ENCODE data around the gene TRAF2.

The TRAF2 gene

DNA sequence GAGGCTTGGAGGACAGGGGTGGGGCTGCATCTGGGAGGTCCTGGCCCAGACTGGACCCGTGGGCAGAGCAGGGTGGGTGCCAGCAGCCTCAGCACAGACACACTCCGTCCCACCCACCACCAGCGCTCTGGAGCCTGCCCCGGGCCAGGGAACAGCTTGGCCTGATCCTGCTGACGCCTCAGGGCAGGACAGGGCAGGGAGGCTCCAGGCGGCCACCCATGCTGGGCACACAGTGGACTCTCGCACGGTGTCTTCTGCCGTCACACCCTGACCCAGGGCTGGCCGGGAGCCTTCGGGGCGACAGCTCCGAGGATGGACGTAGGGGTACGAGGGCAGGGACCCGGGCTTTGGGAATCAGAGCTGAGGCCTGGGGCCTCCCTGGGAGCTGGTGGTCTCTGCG, 82.8 kb downstream of the TRAF2 start (continued):
- TF ChIP-seq, protein P1, sequence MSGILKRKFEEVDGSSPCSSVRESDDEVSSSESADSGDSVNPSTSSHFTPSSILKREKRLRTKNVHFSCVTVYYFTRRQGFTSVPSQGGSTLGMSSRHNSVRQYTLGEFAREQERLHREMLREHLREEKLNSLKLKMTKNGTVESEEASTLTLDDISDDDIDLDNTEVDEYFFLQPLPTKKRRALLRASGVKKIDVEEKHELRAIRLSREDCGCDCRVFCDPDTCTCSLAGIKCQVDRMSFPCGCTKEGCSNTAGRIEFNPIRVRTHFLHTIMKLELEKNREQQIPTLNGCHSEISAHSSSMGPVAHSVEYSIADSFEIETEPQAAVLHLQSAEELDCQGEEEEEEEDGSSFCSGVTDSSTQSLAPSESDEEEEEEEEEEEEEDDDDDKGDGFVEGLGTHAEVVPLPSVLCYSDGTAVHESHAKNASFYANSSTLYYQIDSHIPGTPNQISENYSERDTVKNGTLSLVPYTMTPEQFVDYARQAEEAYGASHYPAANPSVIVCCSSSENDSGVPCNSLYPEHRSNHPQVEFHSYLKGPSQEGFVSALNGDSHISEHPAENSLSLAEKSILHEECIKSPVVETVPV (CRISPR knock-in tag; IDR thresholded peaks at IDR 0.05) = no peak

DNA sequence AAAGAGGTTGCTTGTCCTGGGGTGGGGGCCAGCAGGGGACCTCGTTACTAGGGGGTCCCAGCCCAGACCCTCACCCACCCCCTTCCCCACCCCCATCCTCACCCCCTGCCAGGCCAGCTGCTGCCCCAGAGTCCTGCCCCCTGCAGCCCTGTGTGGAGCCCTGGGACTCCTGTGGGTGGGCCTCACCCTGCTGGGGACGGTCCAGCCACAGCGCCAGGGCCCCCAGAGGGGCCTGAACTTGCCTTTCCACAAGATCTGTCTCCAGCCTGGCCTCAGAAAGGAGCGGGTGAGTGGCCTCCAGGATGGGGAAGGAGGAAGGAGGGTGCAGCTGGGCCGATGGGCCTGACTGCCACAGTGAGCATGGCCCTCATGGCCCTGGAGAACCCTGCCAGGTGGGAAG, 83.5 kb downstream of the TRAF2 start:
- ATAC-seq = no peak
- TF ChIP-seq ESRRG (CRISPR knock-in tag; IDR thresholded peaks at IDR 0.05) = no peak
- TF ChIP-seq ZC3H10 (CRISPR knock-in tag; IDR thresholded peaks at IDR 0.05) = no peak
- TF ChIP-seq GLIS3 (CRISPR knock-in tag; IDR thresholded peaks at IDR 0.05) = no peak
- TF ChIP-seq, protein P2, sequence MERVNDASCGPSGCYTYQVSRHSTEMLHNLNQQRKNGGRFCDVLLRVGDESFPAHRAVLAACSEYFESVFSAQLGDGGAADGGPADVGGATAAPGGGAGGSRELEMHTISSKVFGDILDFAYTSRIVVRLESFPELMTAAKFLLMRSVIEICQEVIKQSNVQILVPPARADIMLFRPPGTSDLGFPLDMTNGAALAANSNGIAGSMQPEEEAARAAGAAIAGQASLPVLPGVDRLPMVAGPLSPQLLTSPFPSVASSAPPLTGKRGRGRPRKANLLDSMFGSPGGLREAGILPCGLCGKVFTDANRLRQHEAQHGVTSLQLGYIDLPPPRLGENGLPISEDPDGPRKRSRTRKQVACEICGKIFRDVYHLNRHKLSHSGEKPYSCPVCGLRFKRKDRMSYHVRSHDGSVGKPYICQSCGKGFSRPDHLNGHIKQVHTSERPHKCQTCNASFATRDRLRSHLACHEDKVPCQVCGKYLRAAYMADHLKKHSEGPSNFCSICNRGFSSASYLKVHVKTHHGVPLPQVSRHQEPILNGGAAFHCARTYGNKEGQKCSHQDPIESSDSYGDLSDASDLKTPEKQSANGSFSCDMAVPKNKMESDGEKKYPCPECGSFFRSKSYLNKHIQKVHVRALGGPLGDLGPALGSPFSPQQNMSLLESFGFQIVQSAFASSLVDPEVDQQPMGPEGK (CRISPR knock-in tag; IDR thresholded peaks at IDR 0.05; ENCODE audit: borderline replicate concordance) = no peak
- no peak for TF ChIP-seq RARB (CRISPR knock-in tag; IDR thresholded peaks at IDR 0.05)

DNA sequence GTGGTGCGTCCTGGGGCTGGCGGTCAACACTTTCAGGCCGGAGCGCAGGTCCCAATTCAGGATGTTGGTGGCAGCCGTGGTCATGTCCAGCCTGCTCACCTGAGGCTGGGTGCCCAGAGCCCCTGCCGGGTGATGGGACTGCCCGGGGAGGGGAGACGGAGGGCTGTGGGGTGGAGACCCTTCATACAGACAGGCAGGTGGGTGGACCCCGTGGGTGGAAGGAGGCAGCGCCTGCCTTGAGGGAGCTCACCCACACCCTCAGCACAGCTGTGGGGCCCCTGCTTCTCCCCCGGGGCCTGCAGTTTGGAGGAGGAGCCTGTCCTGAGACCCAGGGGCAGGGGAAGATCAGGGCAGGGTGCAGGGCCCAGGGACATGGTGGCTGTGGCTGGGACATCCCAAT, 84.0 kb downstream of the TRAF2 start:
- TF ChIP-seq, protein P1 (CRISPR knock-in tag; IDR thresholded peaks at IDR 0.05) = no peak
- TF ChIP-seq ZNF70 (CRISPR knock-in tag; IDR thresholded peaks at IDR 0.05) (no peak), ESRRG (CRISPR knock-in tag; IDR thresholded peaks at IDR 0.05) (no peak), GLIS3 (CRISPR knock-in tag; IDR thresholded peaks at IDR 0.05) (no peak), BACH2 (CRISPR knock-in tag; IDR thresholded peaks at IDR 0.05; ENCODE audit: borderline replicate concordance) (no peak), ZFP3 (CRISPR knock-in tag; IDR thresholded peaks at IDR 0.05) (no peak), RARB (CRISPR knock-in tag; IDR thresholded peaks at IDR 0.05) (no peak), CSDC2 (CRISPR knock-in tag; IDR thresholded peaks at IDR 0.05) (no peak), ZC3H10 (CRISPR knock-in tag; IDR thresholded peaks at IDR 0.05) (no peak), OSR1 (CRISPR knock-in tag; IDR thresholded peaks at IDR 0.05) (no peak), ARNTL (CRISPR knock-in tag; IDR thresholded peaks at IDR 0.05; ENCODE audit: borderline replicate concordance, low read depth) (no peak), TOX (CRISPR knock-in tag; IDR thresholded peaks at IDR 0.05; ENCODE audit: borderline replicate concordance) (no peak), TCF4 (CRISPR knock-in tag; IDR thresholded peaks at IDR 0.05; ENCODE audit: borderline replicate concordance) (no peak), ISL1 (CRISPR knock-in tag; IDR thresholded peaks at IDR 0.05) (no peak)
- TF ChIP-seq, protein P3, sequence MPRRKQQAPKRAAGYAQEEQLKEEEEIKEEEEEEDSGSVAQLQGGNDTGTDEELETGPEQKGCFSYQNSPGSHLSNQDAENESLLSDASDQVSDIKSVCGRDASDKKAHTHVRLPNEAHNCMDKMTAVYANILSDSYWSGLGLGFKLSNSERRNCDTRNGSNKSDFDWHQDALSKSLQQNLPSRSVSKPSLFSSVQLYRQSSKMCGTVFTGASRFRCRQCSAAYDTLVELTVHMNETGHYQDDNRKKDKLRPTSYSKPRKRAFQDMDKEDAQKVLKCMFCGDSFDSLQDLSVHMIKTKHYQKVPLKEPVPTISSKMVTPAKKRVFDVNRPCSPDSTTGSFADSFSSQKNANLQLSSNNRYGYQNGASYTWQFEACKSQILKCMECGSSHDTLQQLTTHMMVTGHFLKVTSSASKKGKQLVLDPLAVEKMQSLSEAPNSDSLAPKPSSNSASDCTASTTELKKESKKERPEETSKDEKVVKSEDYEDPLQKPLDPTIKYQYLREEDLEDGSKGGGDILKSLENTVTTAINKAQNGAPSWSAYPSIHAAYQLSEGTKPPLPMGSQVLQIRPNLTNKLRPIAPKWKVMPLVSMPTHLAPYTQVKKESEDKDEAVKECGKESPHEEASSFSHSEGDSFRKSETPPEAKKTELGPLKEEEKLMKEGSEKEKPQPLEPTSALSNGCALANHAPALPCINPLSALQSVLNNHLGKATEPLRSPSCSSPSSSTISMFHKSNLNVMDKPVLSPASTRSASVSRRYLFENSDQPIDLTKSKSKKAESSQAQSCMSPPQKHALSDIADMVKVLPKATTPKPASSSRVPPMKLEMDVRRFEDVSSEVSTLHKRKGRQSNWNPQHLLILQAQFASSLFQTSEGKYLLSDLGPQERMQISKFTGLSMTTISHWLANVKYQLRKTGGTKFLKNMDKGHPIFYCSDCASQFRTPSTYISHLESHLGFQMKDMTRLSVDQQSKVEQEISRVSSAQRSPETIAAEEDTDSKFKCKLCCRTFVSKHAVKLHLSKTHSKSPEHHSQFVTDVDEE (CRISPR knock-in tag; IDR thresholded peaks at IDR 0.05) = no peak
- TF ChIP-seq, protein P2 (CRISPR knock-in tag; IDR thresholded peaks at IDR 0.05; ENCODE audit: borderline replicate concordance) = no peak
- TF ChIP-seq, protein P4, sequence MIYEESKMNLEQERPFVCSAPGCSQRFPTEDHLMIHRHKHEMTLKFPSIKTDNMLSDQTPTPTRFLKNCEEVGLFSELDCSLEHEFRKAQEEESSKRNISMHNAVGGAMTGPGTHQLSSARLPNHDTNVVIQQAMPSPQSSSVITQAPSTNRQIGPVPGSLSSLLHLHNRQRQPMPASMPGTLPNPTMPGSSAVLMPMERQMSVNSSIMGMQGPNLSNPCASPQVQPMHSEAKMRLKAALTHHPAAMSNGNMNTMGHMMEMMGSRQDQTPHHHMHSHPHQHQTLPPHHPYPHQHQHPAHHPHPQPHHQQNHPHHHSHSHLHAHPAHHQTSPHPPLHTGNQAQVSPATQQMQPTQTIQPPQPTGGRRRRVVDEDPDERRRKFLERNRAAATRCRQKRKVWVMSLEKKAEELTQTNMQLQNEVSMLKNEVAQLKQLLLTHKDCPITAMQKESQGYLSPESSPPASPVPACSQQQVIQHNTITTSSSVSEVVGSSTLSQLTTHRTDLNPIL (CRISPR knock-in tag; IDR thresholded peaks at IDR 0.05; ENCODE audit: low read depth) = no peak
- ATAC-seq = no peak

DNA sequence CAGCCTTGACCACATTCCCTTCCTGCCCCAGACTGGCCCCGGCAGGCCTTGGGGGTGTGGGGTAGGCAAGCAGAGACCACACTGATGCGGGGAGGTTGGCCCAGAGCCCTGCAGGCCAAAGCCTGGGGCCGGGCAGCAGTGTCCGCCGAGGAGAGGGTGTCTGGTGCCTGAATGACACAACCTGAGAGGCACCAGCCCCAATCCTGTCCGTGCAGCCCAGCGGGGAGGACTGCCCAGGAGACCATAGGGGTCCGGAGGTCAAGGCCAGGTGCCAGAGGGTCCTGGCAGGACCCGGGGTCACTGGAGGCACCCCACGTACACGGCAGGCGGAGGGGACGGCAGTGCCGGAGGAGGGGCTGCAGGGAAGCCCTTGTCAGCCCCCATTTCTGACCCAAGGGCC, 85.4 kb downstream of the TRAF2 start:
- no peak for ATAC-seq
- TF ChIP-seq OSR1 (CRISPR knock-in tag; IDR thresholded peaks at IDR 0.05) (no peak), ARNTL (CRISPR knock-in tag; IDR thresholded peaks at IDR 0.05; ENCODE audit: borderline replicate concordance, low read depth) (no peak), ZNF8 (CRISPR knock-in tag; IDR thresholded peaks at IDR 0.05) (no peak), ZNF70 (CRISPR knock-in tag; IDR thresholded peaks at IDR 0.05) (no peak), ESRRG (CRISPR knock-in tag; IDR thresholded peaks at IDR 0.05) (no peak), ZFP3 (CRISPR knock-in tag; IDR thresholded peaks at IDR 0.05) (no peak), CSDC2 (CRISPR knock-in tag; IDR thresholded peaks at IDR 0.05) (no peak)
- TF ChIP-seq, protein P2 (CRISPR knock-in tag; IDR thresholded peaks at IDR 0.05; ENCODE audit: borderline replicate concordance) = no peak
- TF ChIP-seq, protein P3 (CRISPR knock-in tag; IDR thresholded peaks at IDR 0.05) = no peak
